RWPE2 (cell line): ENCODE results near the gene NACC1.
A peak's percentile ranks its signal among the peaks of the same experiment; 100 is the strongest.

Source experiments
- ATAC-seq: fragments of 200-7000 bp; cut with Tn5 transposase; 3 replicates; pipeline ENCODE4 v1.9.1; 2021; ENCODE audit warnings: low read depth
- DNase-seq: peaks from one replicate; pipeline ENCODE4 v3.0.0-alpha.2; 2020; ENCODE audit warnings: low spot score
- H3K27ac ChIP-seq: fragments of 450-650 bp; 2 replicates; pipeline ENCODE4 v1.5.1; 2017; ENCODE audit warnings: mild to moderate bottlenecking; ENCODE audit not compliant: poor library complexity, severe bottlenecking
- H3K27me3 ChIP-seq: fragments of 250-450 bp; sonication (Bioruptor Pico); 2 replicates; pipeline ENCODE4 v1.5.1; 2021; ENCODE audit warnings: mild to moderate bottlenecking, moderate library complexity; ENCODE audit not compliant: insufficient read depth, poor library complexity, severe bottlenecking
- H3K36me3 ChIP-seq: fragments of 250-450 bp; sonication (Bioruptor Pico); 2 replicates; pipeline ENCODE4 v1.5.1; 2020; ENCODE audit warnings: low read depth, mild to moderate bottlenecking, moderate library complexity
- H3K4me1 ChIP-seq: fragments of 250-450 bp; sonication (Bioruptor Pico); 2 replicates; pipeline ENCODE4 v1.5.1; 2021; ENCODE audit warnings: mild to moderate bottlenecking, moderate library complexity; ENCODE audit not compliant: insufficient read depth, poor library complexity, severe bottlenecking
- H3K4me3 ChIP-seq: fragments of 250-450 bp; sonication (Bioruptor Pico); 2 replicates; pipeline ENCODE4 v1.5.1; 2021; ENCODE audit warnings: mild to moderate bottlenecking, moderate library complexity; ENCODE audit not compliant: severe bottlenecking
- H3K9me3 ChIP-seq: fragments of 250-450 bp; sonication (Bioruptor Pico); 2 replicates; pipeline ENCODE4 v1.5.1; 2021; ENCODE audit warnings: mild to moderate bottlenecking, moderate library complexity; ENCODE audit not compliant: severe bottlenecking
- CTCF ChIP-seq: fragments of 450-650 bp; IDR thresholded peaks from one replicate; pipeline ENCODE4 v1.5.1; 2017; ENCODE audit warnings: mild to moderate bottlenecking, moderate library complexity; ENCODE audit not compliant: poor library complexity, severe bottlenecking

NACC1 gene

GRCh38 chr19:13082192-13083007, 35.7 kb upstream of the NACC1 start:
- H3K4me1 ChIP-seq, result no peaks in the 10 kb centered on the region
- ATAC-seq (0 out of 3 replicates have a peak, but pooled peaks have one; percentile 14), DNase-seq (no peak)
- no peak for TF ChIP-seq CTCF
- no peaks in the 10 kb centered on the region for H3K27me3 ChIP-seq
- no peak overlapping the region for H3K4me3 ChIP-seq
- H3K27ac ChIP-seq, result no peak overlapping the region
- H3K36me3 ChIP-seq, result peaks cover 14% of the 10 kb centered on the region
- H3K9me3 ChIP-seq, result no peaks in the 10 kb centered on the region

GRCh38 chr19:13083008-13083404, 35.1 kb upstream of the NACC1 start:
- no peaks in the 10 kb centered on the region for H3K4me1 ChIP-seq
- TF ChIP-seq CTCF, result no peak
- H3K4me3 ChIP-seq, result no peak overlapping the region
- H3K36me3 ChIP-seq, result peaks cover 14% of the 10 kb centered on the region
- no peak for DNase-seq
- H3K9me3 ChIP-seq, result no peaks in the 10 kb centered on the region
- ATAC-seq, result no peak
- no peaks in the 10 kb centered on the region for H3K27me3 ChIP-seq
- H3K27ac ChIP-seq, result no peak overlapping the region

- Histone ChIP-seq H3K27me3 (no peaks in the 10 kb centered on the region), H3K36me3 (peaks cover 14% of the 10 kb centered on the region), H3K4me3 (no peak overlapping the region), H3K9me3 (no peaks in the 10 kb centered on the region), H3K4me1 (no peaks in the 10 kb centered on the region), H3K27ac (no peak overlapping the region)
- ATAC-seq, result no peak
- no peak for DNase-seq
- TF ChIP-seq CTCF, result no peak
Measured at GRCh38 chr19:13083627-13084026, 34.4 kb upstream of the NACC1 start.

GRCh38 chr19:13085666-13086065, 32.4 kb upstream of the NACC1 start:
- Histone ChIP-seq H3K36me3 (peaks cover 7% of the 10 kb centered on the region; the same call in 1 of the 2 replicates), H3K27me3 (no peaks in the 10 kb centered on the region), H3K4me1 (no peaks in the 10 kb centered on the region), H3K4me3 (no peak overlapping the region), H3K9me3 (no peaks in the 10 kb centered on the region), H3K27ac (no peak overlapping the region)
- DNase-seq (no peak), ATAC-seq (no peak)
- no peak for TF ChIP-seq CTCF

- no peak for DNase-seq
- no peak overlapping the region for H3K27ac ChIP-seq
- no peak overlapping the region for H3K4me3 ChIP-seq
- H3K36me3 ChIP-seq, result peaks cover 7% of the 10 kb centered on the region; the same call in 1 of the 2 replicates
- ATAC-seq, result no peak
- H3K4me1 ChIP-seq, result no peaks in the 10 kb centered on the region
- no peaks in the 10 kb centered on the region for H3K9me3 ChIP-seq
- no peaks in the 10 kb centered on the region for H3K27me3 ChIP-seq
- no peak for TF ChIP-seq CTCF
Measured at GRCh38 chr19:13086341-13086740, 31.7 kb upstream of the NACC1 start.
